ENCODE results near the gene CCDC88C.
"Not testable (repeated sequence)": the region's sequence is repeated elsewhere in the genome, so short reads cannot be mapped to it uniquely, and the experiment has no call there.

The CCDC88C gene

DNA sequence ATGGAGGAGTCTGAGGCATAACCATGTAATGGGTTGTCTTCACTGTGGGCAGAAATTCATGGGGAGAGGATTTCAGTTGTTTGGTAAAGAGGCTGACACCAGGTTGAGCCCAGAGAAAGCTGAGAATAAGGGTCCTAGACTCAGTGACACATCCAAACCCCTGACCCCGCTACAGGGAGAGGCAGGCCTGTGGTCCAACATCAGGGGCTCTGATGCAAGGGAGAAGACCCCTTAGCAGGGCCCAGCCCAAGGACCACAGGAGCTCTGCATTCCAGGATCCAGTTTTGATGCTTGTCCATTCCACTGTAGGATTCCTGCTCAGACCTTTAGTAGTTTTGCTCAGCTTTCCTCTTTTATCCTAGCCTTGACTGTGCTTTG lies 188.6 kb downstream of the CCDC88C start:
- no peak overlapping the region for H3K27ac ChIP-seq
- H3K9ac ChIP-seq, result no peak overlapping the region
- no peak overlapping the region for H3K4me2 ChIP-seq (ENCODE audit: low read length)
- no peaks in the 10 kb centered on the region for H3K9me3 ChIP-seq (ENCODE audit: control insufficient read depth, low read length)
- no peaks in the 10 kb centered on the region for H3K27me3 ChIP-seq (ENCODE audit: control insufficient read depth, insufficient read depth, low read length)
- no peaks in the 10 kb centered on the region for H3K36me3 ChIP-seq (ENCODE audit: control insufficient read depth, insufficient read depth, low read length)
- no peaks in the 10 kb centered on the region for H3K79me2 ChIP-seq
- H3K4me1 ChIP-seq, result no peaks in the 10 kb centered on the region
- no peak overlapping the region for H2AFZ ChIP-seq
- H3K4me3 ChIP-seq (ENCODE audit: low read depth, low read length), result no peak overlapping the region
- TF ChIP-seq, protein P1, sequence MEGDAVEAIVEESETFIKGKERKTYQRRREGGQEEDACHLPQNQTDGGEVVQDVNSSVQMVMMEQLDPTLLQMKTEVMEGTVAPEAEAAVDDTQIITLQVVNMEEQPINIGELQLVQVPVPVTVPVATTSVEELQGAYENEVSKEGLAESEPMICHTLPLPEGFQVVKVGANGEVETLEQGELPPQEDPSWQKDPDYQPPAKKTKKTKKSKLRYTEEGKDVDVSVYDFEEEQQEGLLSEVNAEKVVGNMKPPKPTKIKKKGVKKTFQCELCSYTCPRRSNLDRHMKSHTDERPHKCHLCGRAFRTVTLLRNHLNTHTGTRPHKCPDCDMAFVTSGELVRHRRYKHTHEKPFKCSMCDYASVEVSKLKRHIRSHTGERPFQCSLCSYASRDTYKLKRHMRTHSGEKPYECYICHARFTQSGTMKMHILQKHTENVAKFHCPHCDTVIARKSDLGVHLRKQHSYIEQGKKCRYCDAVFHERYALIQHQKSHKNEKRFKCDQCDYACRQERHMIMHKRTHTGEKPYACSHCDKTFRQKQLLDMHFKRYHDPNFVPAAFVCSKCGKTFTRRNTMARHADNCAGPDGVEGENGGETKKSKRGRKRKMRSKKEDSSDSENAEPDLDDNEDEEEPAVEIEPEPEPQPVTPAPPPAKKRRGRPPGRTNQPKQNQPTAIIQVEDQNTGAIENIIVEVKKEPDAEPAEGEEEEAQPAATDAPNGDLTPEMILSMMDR (IDR thresholded peaks at IDR 0.05), result no peak

DNA sequence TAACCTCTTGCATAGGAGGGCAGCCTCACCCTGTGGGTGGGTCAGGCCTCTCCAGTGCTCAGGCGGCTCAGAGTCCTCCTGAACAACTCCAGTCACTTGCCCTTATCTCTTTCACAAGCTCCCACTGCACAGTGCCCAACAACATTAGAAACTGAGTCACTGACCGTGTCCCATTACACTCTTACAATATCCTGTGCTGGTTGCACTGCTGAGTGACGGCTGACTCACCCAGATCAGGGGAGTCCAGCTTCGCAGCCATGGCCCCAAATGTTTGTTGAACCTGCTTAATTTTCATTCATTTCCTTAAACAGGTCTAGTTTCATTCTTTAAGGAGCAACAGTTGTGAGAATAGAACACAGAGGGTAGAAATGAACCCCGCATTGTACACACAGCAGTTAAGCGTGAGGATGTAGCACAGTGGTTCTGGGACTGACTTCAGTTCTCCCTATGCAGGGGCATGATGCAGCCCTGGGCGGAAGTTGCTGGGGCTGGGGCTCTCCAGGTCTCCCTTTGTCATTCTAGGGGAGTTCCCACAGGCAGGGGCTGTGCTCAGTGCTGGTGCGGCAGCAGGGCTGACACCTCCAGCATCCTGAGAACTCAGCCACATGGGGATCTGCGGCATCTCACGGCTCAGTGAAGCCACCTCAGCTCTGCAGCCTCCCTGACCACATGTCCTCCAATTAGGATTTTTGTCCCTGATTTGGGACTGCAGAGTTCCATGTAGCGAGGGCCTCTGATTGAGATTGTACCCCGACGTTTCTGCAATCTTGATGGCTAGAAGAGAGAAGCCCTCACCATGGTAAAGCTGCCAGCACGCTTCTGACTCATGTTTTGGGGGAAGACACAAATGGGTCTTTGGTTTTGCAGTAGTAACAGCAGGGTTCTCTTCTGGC lies 189.3 kb downstream of the CCDC88C start:
- Histone ChIP-seq H3K9ac (no peak overlapping the region), H2AFZ (no peak overlapping the region), H3K9me3 (ENCODE audit: control insufficient read depth, low read length) (no peaks in the 10 kb centered on the region), H3K4me1 (no peaks in the 10 kb centered on the region), H3K36me3 (ENCODE audit: control insufficient read depth, insufficient read depth, low read length) (no peaks in the 10 kb centered on the region), H3K4me3 (ENCODE audit: low read depth, low read length) (no peak overlapping the region), H3K27ac (no peak overlapping the region), H3K79me2 (no peaks in the 10 kb centered on the region), H3K27me3 (ENCODE audit: control insufficient read depth, insufficient read depth, low read length) (no peaks in the 10 kb centered on the region), H3K4me2 (ENCODE audit: low read length) (no peak overlapping the region)
- TF ChIP-seq, protein P1 (IDR thresholded peaks at IDR 0.05), result no peak

DNA sequence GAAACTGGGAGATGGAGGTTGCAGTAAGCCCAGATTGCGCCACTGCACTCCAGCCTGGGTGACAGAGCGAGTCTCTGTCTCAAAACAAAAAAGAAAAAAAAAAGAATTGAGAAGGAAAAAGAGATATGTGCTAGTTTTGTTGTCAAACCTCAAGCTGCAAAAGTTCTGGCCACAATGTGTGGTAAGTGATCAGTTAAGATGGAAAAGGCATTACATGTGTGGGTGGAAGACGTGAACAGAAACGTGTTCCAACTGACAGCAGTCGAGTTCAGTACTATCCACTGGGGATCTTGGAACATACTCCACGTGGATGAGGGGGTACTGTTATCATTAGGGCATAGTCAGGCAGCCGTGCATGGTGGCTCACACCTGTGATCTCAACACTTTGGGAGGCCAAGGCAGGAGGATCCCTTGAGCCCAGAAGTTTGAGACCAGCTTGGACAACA lies 190.4 kb downstream of the CCDC88C start:
- Histone ChIP-seq H3K9me3 (ENCODE audit: control insufficient read depth, low read length) (no peaks in the 10 kb centered on the region), H2AFZ (no peak overlapping the region), H3K4me3 (ENCODE audit: low read depth, low read length) (no peak overlapping the region), H3K4me1 (no peaks in the 10 kb centered on the region), H3K79me2 (no peaks in the 10 kb centered on the region), H3K9ac (no peak overlapping the region), H3K4me2 (ENCODE audit: low read length) (no peak overlapping the region), H3K27ac (no peak overlapping the region), H3K27me3 (ENCODE audit: control insufficient read depth, insufficient read depth, low read length) (no peaks in the 10 kb centered on the region), H3K36me3 (ENCODE audit: control insufficient read depth, insufficient read depth, low read length) (no peaks in the 10 kb centered on the region)
- TF ChIP-seq, protein P1 (IDR thresholded peaks at IDR 0.05), result no peak

DNA sequence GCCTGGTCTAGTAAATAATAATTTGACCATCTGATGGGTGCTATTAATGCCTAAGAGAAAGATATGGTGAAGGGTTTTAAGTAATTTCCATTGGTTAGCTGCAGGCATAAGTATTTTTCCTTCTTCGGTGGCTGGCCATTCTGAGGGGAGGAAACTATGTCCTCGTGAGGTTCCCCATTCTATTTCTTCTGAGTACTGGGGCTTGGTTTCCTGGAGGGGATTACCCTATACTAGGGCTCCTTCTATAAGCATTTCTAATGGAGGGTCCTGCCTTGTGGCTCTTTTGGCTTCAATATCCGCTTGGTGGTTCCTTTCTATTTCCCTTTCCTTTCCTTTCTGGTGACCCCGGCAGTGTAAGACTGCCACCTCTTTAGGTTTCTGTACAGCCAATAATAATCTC lies 191.3 kb downstream of the CCDC88C start:
- H3K27me3 ChIP-seq (ENCODE audit: control insufficient read depth, insufficient read depth, low read length); H3K36me3 ChIP-seq (ENCODE audit: control insufficient read depth, insufficient read depth, low read length); H3K9ac ChIP-seq; H3K4me2 ChIP-seq (ENCODE audit: low read length); H3K27ac ChIP-seq; H2AFZ ChIP-seq; H3K79me2 ChIP-seq; H3K4me1 ChIP-seq; H3K4me3 ChIP-seq (ENCODE audit: low read depth, low read length); H3K9me3 ChIP-seq (ENCODE audit: control insufficient read depth, low read length): not testable (repeated sequence)

DNA sequence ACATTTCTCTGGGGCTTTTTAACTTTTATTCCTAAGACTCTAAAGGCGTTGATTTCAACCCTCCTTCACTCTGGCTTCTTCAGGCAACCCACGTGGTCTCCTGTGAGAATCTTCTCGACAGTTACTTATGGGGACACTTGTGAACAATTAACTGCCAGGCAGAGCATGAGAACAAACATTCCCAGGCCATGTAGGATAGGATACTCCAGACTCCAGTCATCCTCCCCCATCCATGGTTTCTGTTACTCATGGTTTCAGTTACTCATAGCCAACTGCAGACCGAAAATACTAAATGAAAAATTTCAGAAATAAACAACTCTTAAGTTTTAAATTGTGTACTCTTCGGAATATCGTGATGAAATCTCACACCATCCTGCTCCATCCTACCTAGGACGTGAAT lies 192.6 kb downstream of the CCDC88C start:
- Histone ChIP-seq H3K36me3 (ENCODE audit: control insufficient read depth, insufficient read depth, low read length) (no peaks in the 10 kb centered on the region), H3K27ac (no peak overlapping the region), H3K9me3 (ENCODE audit: control insufficient read depth, low read length) (no peaks in the 10 kb centered on the region), H3K4me3 (ENCODE audit: low read depth, low read length) (no peak overlapping the region), H3K27me3 (ENCODE audit: control insufficient read depth, insufficient read depth, low read length) (no peaks in the 10 kb centered on the region), H3K79me2 (no peaks in the 10 kb centered on the region), H3K4me1 (no peaks in the 10 kb centered on the region), H3K4me2 (ENCODE audit: low read length) (no peak overlapping the region), H2AFZ (no peak overlapping the region), H3K9ac (no peak overlapping the region)
- TF ChIP-seq, protein P1 (IDR thresholded peaks at IDR 0.05), result no peak

Measured in parathyroid adenoma (tissue), 2 donors.